Inferior parietal cortex (tissue), 1 donor: ENCODE results near the gene ZNF710.
"Not testable (repeated sequence)": the region's sequence is repeated elsewhere in the genome, so short reads cannot be mapped to it uniquely, and the experiment has no call there.

Experiments
- DNase-seq: peaks from one replicate; pipeline ENCODE4 v3.0.0-alpha.2; 2016; ENCODE audit errors: extremely low spot score

The ZNF710 gene

DNA sequence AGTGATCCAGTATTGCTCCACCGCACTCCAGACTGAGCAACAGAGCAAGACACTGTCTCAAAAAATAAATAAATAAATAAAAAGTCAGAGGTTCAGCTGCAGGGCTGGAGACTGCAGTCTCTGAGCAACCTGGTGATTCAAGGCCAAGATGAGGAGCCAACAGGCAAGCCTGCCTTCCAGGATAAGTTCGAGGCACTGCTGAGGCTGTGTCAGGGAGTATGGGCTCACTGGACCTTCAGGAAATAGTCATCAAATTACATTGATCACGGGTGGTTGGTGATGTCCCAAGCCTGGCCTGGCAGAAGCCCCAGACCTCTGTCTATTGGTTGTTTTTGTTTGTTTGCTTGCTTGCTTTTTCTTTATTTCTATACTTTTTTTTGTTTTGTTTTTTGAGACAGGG, 59.7 kb downstream of the ZNF710 start:
- DNase-seq = no peak

DNA sequence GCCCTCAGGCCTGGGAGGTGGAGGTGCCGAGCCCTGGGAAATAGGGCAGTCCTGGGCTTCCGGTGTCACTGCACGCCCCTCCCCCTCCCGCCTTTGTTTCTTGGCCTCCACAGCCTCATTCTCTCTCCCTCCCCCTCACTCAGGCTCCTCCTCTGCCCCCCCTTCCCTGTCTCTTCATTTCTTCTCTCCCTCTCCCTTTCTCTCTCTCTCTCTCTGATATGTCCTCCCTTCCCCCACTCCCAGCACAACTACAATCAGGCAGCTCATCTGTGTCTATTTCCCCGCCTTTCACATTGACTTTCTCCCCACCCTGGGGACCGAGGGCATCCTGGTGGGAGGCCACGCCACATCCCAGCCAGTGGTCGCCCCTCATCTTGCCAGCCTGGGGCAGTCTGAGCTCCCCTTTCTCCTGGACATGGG, 60.9 kb downstream of the ZNF710 start:
- no peak for DNase-seq

DNA sequence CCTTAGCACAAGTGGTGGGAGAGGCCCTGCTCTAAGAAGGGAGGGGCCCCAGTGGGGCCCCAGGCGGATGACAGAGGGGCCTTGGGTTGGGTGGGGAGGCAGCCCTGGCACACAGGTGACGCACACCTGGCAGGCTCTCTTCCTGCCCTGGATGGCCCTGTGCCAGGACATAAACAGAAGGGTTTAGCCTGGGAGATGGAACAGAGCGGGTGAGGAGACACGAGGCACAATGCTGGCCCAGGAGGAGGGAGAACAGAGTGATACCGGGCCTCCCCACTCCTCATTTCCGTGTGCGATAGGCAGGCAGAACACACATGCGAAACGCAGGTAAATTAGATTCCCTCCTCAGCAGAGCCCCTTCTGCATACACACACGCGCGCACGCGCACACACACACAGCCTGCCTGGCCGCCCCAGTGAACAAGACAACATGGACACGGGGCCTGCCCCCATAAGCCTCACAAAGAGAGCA, 61.4 kb downstream of the ZNF710 start:
- no peak for DNase-seq

DNA sequence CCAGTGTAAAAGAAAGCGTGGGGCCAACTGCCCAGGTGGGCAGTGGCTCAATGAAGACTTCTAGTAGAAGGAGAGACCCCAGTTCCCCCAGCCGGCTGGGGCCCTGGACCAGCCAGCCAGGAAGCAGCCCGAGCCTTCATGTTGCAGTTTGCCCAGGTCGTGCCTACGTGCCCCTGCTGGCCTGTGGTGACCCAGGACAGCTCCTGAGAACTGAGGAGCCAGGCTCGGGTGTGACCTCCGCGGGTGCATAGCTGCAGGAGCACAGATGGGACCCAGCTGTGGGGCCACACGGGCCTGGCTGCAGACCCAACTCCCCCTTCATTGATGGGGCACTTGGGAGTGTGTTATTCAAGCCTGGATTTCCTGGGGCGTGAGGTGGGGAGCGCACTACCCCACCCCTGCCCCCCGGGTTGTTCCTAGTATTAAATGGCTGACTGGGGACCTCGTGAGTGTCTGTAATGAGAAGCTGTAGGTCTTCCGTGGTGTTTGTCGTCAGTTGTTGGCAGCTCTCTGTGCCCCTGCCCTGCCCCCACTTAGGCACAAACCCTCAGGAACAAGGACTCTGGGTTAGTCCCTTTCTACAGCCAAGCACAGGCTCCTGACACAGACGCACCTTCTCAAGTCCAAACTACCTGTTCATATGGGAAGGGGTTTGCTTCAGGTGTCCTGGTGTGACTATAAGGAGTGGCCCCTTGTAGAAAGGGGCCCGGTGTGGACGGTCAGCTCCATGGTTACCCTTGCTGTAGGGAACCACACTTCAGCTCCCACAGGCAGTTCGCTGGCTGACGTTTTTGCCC, 62.0 kb downstream of the ZNF710 start:
- DNase-seq = no peak

DNA sequence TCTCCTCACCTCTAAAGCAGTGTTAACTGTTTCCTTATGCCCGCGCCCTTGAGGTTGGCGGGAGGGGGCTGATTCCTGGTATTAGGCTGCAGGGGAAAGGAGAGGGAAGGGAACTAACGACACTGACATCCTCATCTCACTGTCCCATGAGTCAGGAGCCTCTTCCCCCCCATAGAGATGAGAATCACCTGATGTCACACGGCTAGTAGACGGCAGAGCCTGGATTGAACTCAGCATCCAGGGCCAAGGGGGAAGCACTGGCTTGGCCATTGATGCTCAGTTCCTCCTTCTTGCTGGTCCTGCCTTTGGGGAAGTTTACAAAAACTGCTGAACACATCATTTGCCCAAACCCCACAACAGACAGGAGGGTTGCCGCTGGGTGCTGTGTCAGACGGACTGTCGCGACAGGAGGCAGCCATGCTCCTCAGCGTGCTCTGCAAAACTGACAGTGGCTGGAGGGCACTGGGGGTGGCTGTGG, 62.7 kb downstream of the ZNF710 start:
- no peak for DNase-seq

DNA sequence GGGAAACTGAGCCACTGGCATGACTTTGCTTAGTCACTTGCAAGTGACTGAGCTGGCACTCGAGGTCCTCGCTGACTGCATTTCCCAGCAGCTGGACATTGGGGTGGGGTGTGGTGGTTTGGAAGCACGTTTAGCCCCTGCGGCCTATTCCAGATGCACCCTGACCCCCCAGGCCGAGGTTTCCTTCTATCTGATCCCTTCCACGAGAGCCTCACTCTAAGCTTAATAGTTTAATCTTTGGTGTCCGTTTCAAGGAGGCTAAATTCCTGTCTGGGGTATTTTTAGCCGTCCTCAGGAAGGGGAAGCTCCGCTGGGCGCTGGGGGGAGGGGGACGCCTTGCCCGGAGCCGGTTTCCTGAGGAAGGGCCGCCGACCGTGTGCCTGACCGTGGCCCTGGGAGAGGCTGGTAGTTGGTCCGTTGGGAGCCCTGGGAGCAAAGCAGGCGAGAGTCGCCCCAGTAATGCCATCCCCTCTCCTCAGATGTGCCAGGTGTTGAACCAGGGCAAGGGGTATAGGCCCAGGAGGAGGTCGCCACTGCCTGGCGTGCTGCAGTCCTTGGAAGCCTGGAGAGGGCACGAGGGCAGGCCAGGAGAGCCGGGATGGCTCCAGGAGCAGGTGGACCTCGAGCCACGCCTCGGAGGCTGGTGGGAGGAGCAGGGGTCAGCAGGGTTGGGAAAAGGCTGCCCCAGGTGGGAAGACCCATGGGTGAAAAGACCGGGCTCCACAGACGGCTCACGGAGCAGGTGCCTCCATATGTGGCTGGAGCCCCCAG, 64.0 kb downstream of the ZNF710 start:
- DNase-seq = no peak

DNA sequence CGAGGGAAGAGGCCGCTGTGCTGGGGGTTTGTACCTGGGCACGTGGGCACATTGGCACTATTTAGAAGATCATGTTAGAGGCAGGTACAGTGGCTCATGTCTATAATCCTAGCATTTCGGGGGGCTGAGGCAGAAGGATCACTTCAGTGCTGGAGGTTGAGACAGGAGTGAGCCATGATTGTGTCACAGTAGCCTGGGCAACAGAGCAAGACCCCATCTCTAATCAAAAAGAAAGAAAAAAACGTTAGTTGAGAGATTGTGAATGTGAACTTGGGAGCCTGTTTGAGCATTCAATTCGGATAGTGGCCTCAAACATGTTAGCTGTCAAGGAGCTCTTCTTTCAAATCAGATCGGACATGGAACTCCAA, 64.5 kb downstream of the ZNF710 start:
- DNase-seq = no peak

DNA sequence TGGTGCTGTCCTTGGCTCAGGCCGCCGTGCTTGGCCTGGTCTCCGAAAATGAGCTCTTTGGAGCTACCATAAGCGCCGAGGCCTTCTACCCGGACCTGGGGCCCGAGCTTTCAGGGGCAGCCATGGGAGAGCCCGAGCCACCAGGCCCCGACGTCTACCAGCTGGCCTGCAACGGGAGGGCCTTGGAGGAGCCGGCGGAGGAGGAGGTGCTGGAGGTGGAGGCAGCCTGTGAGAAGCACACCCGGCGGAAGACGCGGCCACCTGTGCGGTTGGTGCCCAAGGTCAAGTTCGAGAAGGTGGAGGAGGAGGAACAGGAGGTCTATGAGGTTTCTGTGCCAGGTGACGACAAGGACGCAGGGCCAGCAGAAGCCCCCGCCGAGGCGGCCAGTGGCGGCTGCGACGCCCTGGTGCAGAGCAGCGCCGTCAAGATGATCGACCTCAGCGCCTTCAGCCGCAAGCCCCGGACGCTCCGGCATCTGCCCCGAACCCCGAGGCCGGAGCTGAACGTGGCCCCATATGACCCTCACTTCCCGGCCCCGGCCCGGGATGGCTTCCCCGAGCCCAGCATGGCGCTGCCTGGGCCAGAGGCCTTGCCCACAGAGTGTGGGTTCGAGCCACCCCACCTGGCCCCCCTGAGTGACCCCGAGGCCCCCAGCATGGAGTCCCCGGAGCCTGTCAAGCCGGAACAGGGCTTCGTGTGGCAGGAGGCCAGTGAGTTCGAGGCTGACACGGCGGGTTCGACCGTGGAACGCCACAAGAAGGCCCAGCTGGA, 66.2 kb downstream of the ZNF710 start:
- DNase-seq = no peak

DNA sequence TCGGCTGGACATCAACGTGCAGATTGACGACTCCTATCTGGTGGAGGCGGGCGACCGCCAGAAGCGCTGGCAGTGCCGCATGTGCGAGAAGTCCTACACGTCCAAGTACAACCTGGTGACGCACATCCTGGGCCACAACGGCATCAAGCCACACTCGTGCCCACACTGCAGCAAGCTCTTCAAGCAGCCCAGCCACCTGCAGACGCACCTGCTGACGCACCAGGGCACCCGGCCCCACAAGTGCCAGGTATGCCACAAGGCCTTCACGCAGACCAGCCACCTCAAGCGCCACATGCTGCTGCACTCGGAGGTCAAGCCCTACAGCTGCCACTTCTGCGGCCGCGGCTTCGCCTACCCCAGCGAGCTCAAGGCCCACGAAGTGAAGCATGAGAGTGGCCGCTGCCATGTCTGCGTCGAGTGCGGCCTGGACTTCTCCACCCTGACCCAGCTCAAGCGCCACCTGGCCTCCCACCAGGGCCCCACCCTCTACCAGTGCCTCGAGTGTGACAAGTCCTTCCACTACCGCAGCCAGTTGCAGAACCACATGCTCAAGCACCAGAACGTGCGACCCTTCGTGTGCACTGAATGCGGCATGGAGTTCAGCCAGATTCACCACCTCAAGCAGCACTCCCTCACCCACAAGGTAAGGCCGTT, 67.0 kb downstream of the ZNF710 start:
- no peak for DNase-seq

DNA sequence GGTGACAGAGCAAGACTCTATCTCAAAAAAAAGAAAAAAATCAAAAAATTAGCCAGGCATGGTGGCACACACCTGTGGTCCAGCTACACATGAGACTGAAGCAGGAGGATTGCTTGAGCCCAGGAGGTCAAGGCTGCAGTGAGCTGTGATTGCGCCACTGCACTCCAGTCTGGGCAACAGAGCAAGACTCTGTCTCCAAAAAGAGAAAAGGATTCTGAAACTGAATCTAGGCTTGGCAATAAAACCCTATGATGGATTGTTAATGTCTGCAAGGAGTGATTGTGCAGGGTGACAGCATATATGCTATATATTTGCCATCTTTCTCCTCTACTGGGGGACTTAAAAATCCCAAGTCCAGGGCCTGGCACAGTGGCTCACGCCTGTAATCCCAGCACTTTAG, 69.5 kb downstream of the ZNF710 start:
- not testable (repeated sequence) for DNase-seq

DNA sequence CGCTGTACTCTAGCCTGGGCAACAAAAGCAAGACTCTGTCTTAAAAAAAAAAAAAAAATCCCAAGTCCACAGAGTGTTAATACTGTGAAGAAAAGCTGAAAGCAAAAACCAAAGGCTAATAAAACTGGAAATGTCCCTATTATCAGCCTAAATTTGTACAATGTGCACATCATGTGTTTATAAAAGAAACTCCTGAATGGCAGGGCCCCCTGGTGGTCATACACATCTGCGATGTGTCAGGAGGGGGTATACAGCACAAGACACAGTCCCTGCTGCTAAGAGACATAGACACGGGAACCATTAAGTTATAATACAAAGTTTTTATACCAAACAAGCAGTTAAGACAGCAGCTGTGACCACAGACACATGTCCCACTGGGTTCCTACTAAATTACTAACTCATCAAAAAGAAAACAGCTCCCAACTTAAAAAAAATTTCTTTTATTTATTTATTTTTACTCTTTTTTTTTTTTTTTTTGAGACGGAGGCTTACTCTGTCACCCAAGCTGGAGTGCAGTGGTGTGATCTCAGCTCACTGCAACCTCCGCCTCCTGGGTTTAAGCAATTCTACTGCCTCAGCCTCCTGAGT, 70.2 kb downstream of the ZNF710 start:
- DNase-seq = peak; percentile 86

DNA sequence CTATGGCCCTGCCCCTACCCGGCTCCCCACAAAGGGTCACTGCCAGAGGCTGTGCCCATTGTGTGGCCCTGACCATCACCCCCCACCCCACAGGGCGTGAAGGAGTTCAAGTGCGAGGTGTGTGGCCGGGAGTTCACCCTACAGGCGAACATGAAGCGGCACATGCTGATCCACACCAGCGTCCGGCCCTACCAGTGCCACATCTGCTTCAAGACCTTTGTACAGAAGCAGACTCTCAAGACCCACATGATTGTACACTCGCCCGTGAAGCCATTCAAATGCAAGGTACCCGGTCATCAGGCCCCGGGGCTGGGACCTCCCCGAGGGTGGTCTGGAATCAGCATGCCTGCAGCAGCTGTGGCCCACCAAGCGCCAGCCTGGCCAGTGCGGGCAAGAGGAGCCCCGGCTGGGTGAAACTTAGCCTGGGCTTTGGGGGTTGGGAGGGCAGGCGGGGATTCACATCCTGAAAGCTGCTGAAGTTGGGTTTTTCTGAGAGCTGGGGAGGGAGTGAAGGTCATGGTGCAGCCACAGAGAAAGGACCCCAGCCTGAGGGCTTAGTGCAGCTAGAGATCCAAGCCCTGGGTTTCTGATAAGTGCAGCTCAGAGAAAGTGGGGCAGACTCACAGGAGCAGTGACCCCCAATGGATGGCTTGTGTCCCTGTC, 72.0 kb downstream of the ZNF710 start:
- no peak for DNase-seq

DNA sequence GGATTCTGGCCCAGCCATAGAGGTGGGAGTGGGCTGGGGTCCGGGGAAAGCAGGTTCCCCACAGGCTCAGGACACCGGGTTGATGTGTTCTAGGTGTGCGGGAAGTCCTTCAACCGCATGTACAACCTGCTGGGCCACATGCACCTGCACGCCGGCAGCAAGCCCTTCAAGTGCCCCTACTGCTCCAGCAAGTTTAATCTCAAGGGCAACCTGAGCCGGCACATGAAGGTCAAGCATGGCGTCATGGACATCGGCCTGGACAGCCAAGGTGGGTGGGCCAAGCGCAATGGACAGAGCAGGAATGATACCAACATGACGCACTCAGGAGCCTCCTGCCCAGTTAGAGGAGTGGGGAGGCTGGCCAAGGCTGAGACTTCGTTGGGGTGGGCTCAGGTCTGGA, 72.9 kb downstream of the ZNF710 start:
- DNase-seq = no peak

DNA sequence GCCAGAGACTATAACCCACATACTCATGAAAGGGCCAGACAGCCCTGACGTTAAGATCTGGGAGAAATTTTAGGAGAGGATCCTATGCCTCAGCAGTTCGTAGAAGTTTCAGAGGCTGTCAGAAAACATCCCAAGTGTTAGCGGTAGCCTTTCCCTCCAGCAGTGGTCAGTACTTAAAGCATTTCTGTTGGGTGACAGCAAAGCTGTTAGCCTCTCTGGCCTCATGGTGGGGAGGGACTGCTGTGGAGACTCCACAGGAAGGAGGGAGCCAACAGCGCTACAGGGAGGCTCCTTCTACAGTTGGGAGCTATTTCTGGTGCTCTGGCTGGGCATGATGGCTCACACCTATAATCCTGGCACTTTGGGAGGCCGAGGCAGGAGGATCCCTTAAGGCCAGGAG, 73.8 kb downstream of the ZNF710 start:
- DNase-seq = no peak

DNA sequence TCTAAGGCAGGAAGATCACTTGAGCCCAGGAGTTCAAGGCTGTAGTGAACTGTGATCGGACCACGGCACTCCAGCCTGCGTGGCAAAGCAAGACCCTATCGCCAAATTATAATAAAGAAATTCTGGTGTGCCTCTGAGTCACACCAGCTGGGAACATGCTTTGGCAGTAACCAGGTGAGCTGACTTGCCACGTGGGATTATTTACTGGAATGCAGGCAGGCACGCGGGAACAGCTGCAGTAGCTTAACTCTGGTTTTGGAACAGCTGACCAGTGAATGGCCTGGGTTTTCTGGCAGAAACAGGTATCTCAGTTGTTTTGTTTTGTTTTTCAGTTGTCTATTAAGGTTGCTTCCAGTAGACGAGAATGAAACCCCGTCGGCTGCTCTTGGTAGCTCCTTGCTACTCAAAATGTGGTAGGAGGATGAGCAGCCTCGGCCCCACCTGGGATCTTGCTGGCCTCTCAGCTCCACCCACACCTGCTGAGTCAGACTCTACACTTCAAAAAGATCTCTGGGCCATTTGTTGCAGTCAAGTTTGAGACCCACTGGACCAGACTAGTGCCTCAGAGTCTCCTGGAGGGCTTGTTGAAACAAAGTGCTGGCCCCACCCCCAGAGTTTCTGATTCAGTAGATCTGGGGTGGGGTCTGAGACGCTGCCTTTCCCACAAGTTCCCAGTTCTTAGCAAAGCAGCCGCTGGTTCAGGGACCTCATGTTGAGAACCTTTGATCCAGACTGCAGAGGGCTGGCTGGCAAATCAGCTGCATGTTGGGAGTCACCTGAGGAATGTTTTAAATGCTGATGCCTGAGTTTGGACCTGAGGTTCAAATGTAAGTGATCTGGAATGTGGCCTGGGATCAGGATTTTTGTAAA, 74.5 kb downstream of the ZNF710 start:
- DNase-seq = no peak

DNA sequence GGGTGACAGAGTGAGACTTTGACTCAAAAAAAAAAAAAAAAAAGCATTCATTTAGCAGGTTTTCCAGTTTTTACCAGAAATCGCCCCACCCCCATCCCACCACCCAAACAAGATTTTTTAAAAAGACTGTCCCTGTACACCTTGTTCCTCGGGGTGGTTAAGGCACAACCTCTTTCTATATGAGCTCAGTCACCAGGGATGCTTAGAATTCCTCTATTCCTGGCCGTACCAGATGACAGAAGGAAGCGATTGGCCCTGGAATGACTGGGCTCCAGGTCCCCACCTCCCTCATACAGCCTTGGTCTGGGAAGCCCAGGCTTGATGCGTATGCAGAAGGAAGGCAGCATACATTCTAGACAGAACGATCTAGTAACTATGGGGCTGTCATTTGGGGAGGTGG, 75.6 kb downstream of the ZNF710 start:
- no peak for DNase-seq

DNA sequence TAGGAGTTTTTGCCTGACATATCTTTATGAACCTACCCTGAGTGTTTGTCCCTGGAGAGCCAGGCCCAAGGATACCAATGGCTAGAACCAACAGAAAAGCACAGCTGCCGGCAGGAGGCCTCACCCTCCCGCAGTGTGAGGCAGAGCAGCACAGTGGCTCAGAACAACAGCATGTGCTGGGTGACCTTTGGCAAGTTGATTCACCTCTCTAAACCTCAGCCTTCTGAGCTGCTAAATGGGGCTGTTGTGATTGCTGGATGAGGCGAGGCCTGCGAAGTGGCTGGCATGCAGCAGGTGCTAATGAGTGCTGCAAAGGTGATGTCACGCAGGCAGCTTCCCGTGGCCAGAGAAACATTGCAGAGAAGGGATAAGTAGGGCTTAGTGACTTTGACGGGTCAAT, 77.8 kb downstream of the ZNF710 start:
- no peak for DNase-seq

DNA sequence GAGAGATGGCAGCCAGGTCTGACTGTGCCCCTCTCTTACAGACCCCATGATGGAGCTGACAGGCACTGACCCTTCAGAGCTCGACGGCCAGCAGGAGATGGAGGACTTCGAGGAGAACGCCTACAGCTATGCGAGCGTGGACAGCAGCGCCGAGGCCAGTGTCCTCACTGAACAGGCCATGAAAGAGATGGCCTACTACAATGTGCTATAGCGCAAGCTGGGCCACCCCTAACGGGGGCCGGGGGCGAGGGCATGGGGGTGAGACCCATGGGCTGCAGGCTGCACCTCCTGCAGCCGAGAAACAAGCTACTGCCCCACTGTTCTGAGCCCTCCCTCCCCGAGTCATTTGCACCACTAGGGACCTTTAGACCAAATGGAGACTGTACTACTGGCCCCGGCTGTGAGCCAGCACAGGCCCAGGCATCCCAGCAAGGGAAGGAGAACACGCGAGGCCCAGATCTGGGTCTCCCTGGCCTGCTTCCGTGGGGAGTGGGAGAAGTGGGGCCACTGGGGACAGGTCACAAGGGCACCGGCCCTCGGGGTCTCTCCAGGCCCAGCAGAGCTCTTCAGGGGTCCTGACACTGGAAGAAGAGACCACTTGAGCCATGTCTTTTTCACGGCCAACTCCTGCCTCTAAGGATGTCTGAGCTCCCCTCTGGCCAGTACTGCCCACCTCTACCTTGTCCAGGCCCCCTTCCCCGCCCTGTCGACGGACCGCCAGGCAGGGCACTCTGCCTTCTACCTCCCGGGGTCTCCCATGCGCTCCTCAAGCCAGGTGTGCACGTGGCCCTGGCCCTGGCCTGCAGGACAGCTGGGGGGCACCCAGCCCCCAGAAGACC, 78.7 kb downstream of the ZNF710 start:
- no peak for DNase-seq

DNA sequence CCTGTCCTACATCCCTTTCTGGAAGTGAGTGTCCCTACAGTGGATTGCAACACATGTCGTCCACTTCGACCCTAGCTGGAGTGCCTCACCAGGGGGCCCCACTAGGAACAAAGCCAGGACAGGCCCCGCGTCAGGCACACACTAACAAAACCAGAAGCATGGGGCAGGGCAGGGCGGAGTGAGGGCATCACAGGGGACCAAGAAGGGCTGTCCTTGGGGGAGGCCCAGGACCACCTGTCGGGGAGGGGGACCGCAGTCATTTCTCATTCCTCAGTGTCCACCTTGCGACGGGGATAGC, 79.3 kb downstream of the ZNF710 start:
- DNase-seq = no peak
